ENCODE measurements around the gene FBXO24. TPM values are rescaled to one million over a fixed set of nuclear protein-coding genes. Genes with fewer than 3 reads are reported as not detected.

Gene FBXO24
- total and polyA plus RNA-seq, 9 of the 15 experiments (the other 6 are each of a cell fraction or from before 2014, with no cell fraction given): 0.17 to 0.95 (median 0.50) TPM

- TF ChIP-seq STAG1 (CRISPR knock-in tag; IDR thresholded peaks at IDR 0.05; ENCODE audit: borderline replicate concordance) (no peak), TOE1 (IDR thresholded peaks at IDR 0.05; ENCODE audit: borderline replicate concordance) (no peak), TOE1 (CRISPR knock-in tag; IDR thresholded peaks at IDR 0.05; ENCODE audit: borderline replicate concordance, low read depth) (no peak), KLF1 (tag; IDR thresholded peaks at IDR 0.05) (no peak), CXXC5 (CRISPR knock-in tag; IDR thresholded peaks at IDR 0.05) (peak; percentile 34), E2F8 (IDR thresholded peaks at IDR 0.05; ENCODE audit: low read depth, partially characterized antibody) (no peak), KDM1A (IDR thresholded peaks at IDR 0.05) (no peak), GATA2 (CRISPR knock-in tag; IDR thresholded peaks at IDR 0.05) (no peak), ZNF347 (CRISPR knock-in tag; IDR thresholded peaks at IDR 0.05; ENCODE audit: low read depth) (no peak), CREB3L1 (IDR thresholded peaks at IDR 0.05; ENCODE audit: borderline replicate concordance, low read depth) (no peak), ARID4B (CRISPR knock-in tag; IDR thresholded peaks at IDR 0.05) (0 out of 2 replicates have a peak, but pooled peaks have one; percentile 63), RFX5 (IDR thresholded peaks at IDR 0.05; ENCODE audit: low read depth, low read length) (no peak), NELFE (IDR thresholded peaks at IDR 0.05; ENCODE audit: insufficient read depth, insufficient read length) (no peak), NFATC3 (IDR thresholded peaks at IDR 0.05) (no peak), ASH1L (IDR thresholded peaks at IDR 0.05; ENCODE audit: borderline replicate concordance, low read depth, partially characterized antibody) (no peak), EP300 (IDR thresholded peaks at IDR 0.05; ENCODE audit: low read length) (no peak)
These were observed 1.2 kb upstream of the FBXO24 start (continued) for GRCh38 chr7:100584683-100585510.
